SW480 (cell line): ENCODE data around the gene CHTOP.
"Not testable (repeated sequence)": the region's sequence is repeated elsewhere in the genome, so short reads cannot be mapped to it uniquely, and the experiment has no call there.

Source experiments
- DNase-seq: peaks from one replicate; pipeline ENCODE4 v3.0.0-alpha.2; 2016; ENCODE audit warnings: low spot score

Gene CHTOP

GRCh38 chr1:153631047-153632022, 2.5 kb upstream of the CHTOP start:
- DNase-seq, result no peak

DNA sequence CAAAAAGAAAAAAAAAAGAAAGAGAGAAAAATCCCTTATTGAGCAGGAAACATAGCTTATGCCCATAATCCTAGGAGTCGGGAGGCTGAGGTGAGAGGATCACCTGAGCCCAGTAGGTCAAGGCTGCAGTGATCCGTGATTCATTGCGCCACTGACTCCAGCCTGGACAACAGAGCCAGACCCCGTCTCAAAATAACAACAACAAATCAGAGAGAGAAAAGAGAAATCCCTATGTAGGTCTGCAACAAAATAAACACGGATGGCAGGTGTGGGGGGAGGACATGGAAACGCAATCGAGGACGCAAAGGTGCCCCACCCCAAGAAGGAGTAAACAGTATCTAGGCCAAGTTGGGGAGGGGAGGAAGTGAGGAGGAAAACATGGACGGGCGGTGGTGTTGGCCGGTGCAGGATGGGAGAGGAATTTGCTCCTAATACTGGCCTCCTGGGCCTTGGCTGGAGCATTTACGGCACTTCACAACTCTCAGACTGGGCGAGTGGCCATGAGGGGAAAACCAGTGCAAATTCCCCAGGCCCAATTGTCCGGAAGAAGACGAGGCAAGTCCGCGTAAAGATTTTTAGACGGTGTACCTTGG, 609 bp upstream of the CHTOP start:
- DNase-seq, result peak; percentile 39

DNA sequence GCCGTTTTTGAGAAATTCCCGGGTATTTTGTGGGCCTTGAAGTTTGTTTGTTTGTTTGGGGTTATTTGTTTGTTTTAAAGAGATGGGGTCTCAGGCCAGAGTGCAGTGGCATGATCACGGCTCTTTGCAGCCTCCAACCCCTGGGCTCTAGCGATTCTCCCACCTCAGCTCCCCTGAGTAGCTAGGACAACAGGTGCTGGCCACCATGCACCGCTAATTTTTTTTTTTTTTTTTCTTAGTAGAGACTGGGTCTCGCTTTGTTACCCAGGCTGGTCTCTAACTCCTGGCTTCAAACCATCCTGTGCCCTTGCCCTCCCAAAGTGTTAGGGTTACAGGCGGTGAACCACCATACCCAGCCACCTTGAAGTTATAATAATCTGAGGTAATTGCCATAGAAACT, 2.0 kb downstream of the CHTOP start:
- DNase-seq, result no peak

GRCh38 chr1:153636312-153636711, 2.4 kb downstream of the CHTOP start:
- no peak for DNase-seq

- no peak for DNase-seq
Measured at GRCh38 chr1:153638261-153638660, 4.4 kb downstream of the CHTOP start.

- no peak for DNase-seq
Measured at GRCh38 chr1:153639280-153639679, 5.4 kb downstream of the CHTOP start.

DNA sequence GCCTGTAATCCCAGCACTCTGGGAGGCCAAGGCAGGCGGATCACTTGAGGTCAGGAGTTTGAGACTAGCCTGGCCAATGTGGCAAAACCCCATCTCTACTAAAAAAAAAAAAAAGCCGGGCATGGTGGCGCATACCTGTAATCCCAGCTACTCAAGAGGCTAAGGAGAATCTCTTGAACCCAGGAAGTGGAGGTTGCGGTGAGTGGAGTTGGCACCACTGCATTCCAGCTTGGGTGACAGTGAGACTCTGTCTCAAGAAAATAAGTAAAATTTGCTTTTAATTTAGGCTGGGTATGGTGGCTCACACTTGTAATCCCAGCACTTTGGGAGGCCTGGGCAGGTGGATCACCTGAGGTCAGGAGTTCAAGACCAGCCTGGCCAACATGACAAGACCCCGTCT, 6.3 kb downstream of the CHTOP start:
- not testable (repeated sequence) for DNase-seq

DNA sequence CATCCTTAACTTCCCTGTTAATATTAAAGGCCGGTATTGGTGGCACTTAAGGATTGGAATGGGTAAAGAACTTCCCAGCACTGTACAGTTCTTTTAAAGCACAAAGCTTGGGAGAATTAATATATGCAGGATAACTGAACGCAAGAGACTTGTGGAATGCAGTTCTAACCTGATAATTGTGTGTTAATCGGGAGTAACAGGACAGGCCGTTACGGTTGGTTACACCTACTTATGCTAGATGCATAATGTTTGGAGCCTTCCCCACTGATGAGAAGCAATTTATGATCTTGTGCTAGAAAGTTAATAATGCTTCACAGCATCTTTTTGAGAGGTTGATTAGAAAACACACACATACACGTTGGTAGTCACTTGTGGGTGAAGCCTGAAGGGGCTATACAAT, 7.0 kb downstream of the CHTOP start:
- no peak for DNase-seq

- DNase-seq, result no peak
Measured at GRCh38 chr1:153642161-153642560, 8.3 kb downstream of the CHTOP start.

GRCh38 chr1:153643100-153643499, 9.2 kb downstream of the CHTOP start:
- DNase-seq, result no peak

DNA sequence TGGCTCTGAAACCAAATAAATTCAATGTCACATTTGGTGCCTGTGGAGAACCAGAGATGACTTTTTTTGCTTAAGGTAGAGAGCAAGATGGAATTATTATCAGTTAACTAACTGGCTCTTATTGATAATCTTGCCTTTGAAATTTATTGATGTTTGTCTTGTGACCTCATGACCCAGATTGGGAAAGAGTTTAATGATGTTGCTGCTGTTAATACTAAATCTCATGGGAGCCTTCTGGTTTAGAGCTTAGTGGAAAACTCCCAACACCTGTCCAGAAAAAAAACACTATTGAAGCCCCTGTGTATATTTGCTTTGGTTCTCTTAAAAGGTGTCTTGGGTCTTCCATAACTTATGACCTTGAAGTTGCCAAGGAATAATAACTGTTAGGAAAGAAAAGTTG, 9.9 kb downstream of the CHTOP start:
- no peak for DNase-seq

GRCh38 chr1:153646672-153647345, 12.9 kb downstream of the CHTOP start:
- no peak for DNase-seq

- DNase-seq, result no peak
Measured at GRCh38 chr1:153647346-153647714, 13.5 kb downstream of the CHTOP start.

DNA sequence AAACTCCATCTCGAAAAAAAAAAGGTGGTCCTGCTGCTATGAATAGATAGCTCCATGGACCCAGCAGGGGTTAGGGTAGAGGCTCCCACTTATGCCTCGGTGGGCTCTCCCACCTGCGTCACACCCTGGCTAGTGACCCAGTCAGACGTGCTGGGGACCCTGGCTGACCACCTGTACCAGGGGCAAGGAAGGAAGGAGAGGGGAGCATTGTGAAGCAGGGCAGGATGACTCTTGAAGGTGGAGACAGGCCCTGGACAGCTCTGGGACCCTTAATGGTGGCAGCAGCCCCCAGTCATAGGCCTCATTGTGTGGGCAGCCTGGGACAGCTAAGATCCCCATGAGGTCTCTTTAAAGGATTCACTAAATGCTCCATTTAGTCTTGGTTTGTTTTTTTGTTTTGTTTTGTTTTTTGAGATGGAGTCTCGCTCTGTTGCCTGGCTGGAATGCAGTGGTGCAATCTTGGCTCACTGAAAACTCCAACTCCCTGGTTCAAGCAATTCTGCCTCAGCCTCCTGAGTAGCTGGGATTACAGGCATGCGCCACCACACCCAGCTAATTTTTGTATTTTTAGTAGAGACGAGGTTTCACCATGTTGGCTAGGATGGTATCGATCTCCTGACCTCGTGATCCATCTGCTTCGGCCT, 14.3 kb downstream of the CHTOP start:
- DNase-seq, result no peak

- DNase-seq, result no peak
Measured at GRCh38 chr1:153649137-153649862, 15.4 kb downstream of the CHTOP start.

- DNase-seq, result no peak
Measured at GRCh38 chr1:153649863-153650235, 16.0 kb downstream of the CHTOP start.

DNA sequence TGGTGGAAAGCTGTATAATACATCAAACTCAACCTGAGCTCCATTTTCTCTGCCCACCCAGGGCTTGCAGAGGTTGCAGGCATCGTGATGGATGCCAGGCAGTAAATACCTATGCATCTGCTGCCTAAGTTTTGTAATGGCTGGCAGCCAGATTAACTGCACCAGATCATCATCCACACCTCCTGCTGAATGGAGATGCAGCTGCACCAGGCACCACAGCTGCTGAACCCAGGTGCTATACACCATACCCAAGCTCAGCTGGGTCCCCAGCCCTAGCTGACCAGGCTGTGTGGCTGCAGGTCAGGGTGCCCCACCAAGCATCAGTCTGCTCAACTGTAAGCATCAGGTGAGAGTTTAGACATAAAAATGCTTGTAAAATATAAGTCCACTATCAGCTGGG, 17.9 kb downstream of the CHTOP start:
- DNase-seq, result no peak

- no peak for DNase-seq
Measured at GRCh38 chr1:153652805-153653500, 19.1 kb downstream of the CHTOP start.

DNA sequence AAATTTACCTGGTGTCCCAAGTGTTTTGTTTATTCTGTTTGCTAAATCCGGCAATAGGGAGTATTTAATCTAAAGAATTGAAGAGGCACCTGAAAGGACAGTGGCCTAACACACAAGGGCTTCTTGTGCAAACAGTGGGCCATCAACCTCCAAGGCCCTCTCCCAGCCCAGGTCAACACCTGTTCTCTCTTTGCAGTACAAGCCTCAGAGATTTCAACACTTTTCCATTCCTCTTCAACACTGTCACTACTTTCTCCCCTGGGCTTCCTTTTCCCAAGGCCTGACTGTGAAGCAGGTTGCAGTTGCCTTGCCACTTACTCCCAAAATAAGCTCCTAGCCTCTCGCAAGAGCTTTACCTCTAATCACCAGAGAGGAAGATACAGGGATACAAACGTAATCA, 21.5 kb downstream of the CHTOP start:
- DNase-seq, result no peak

GRCh38 chr1:153658400-153659174, 24.7 kb downstream of the CHTOP start, which contains the start of gene SNAPIN:
Gene SNAPIN (plus strand): TSS chr1:153658703. CDS start chr1:153658744, 41 bp downstream.
- DNase-seq, result peak; percentile 83
